Stimulated activated CD8-positive, alpha-beta memory T cell treated with anti-CD3 and anti-CD28 coated beads, Interleukin-12 subunit alpha, Interleukin-12 subunit beta, amount 100 ng/mL, for 4 hours (primary cell): ENCODE data around the gene MTHFS.

Experiments used
- DNase-seq: peaks from one replicate; pipeline ENCODE4 v3.0.0-alpha.2; 2020; ENCODE audit warnings: low read depth

The MTHFS gene

GRCh38 chr15:79812541-79812940 is 84.3 kb downstream of the MTHFS start:
- no peak for DNase-seq

GRCh38 chr15:79811406-79812405 is 85.1 kb downstream of the MTHFS start:
- no peak for DNase-seq

GRCh38 chr15:79804838-79805237 is 92.0 kb downstream of the MTHFS start:
- DNase-seq = no peak

DNA sequence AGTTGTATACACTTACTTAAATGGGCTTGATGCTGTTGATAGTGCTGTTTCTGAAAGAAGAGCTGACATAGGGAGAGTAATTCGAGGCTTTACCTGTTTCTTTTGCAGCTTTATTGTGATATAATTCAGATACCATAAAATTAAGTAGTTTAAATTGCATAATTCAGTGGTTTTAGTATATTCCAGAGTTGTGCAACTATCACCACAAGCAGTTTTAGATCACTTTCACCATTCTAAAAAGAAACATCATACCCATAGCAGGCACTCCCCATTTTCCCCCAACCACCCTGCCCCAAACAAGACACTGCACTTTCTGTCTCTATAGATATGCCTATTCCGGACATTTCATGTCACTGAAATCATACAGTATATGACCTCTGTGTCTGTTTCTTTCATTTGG is 98.5 kb downstream of the MTHFS start:
- DNase-seq = no peak
